DOHH2 (cell line): ENCODE measurements around the gene NABP1.

ENCODE experiments used
- CTCF ChIP-seq: fragments of 200-600 bp; sonication (generic); IDR thresholded peaks from one replicate; pipeline ENCODE4 v1.5.1; 2014; ENCODE audit warnings: antibody characterized with exemption, mild to moderate bottlenecking, low read depth, low read length; ENCODE audit not compliant: poor library complexity, severe bottlenecking
- EZH2phosphoT487 ChIP-seq: fragments of 200-600 bp; sonication (generic); IDR thresholded peaks from 2 replicates; pipeline ENCODE4 v1.6.1; 2017; ENCODE audit warnings: borderline replicate concordance, mild to moderate bottlenecking, antibody characterized with exemption, low read length, moderate library complexity, mixed read lengths

- TF ChIP-seq CTCF (no peak), EZH2phosphoT487 (no peak)
Measured at GRCh38 chr2:191677646-191678436, at the start of gene NABP1.
